Measurements from ENCODE around the gene LSMEM2. TPM values are rescaled to one million over a fixed set of nuclear protein-coding genes. Genes with fewer than 3 reads are reported as not detected.

LSMEM2 gene
- total and polyA plus RNA-seq, 2 experiments from 2014 or later, result 0.59 to 0.86 TPM

DNA sequence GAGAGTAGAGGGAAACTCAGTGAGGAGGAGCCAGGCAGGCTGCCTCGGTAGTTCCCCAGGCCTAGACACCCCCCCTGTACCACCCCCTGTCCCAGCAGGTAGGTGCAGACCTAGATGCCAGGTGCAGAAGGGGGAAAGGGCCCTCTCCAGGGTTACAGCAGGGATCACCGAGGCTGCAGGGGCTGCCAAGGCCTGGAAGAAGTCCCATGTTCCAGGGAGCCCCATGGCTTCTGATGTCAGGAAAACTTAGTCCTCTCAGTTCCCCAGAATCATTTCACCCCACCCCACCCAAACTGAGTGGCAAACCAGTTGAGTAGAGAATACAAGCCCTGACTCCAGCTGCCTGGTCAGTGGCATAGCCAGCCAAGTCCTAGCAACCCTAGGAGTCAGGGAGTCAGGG lies 17.4 kb upstream of the LSMEM2 start:
- H3K36me3 Mint-ChIP-seq (ENCODE audit: low read depth), result peaks cover 32% of the 10 kb centered on the region
- H3K27ac Mint-ChIP-seq, result no peak overlapping the region; the same call in 1 of the 2 replicates
- TF ChIP-seq EZH2phosphoT487 (IDR thresholded peaks at IDR 0.05; ENCODE audit: unreplicated experiment) (no peak), JUNB (IDR thresholded peaks at IDR 0.05; ENCODE audit: unreplicated experiment) (no peak), POLR2AphosphoS5 (IDR thresholded peaks at IDR 0.05; ENCODE audit: low read depth) (no peak), ZNF331 (CRISPR knock-in tag; IDR thresholded peaks at IDR 0.05; ENCODE audit: low read depth) (no peak), ZNF114 (CRISPR knock-in tag; IDR thresholded peaks at IDR 0.05) (no peak), EZH2 (IDR thresholded peaks at IDR 0.05; ENCODE audit: low read depth, unreplicated experiment) (no peak), CREB1 (CRISPR knock-in tag; IDR thresholded peaks at IDR 0.05; ENCODE audit: low read depth) (no peak), STAT1 (IDR thresholded peaks at IDR 0.05; ENCODE audit: unreplicated experiment) (no peak)
- TF ChIP-seq, protein P1, sequence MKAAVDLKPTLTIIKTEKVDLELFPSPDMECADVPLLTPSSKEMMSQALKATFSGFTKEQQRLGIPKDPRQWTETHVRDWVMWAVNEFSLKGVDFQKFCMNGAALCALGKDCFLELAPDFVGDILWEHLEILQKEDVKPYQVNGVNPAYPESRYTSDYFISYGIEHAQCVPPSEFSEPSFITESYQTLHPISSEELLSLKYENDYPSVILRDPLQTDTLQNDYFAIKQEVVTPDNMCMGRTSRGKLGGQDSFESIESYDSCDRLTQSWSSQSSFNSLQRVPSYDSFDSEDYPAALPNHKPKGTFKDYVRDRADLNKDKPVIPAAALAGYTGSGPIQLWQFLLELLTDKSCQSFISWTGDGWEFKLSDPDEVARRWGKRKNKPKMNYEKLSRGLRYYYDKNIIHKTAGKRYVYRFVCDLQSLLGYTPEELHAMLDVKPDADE (IDR thresholded peaks at IDR 0.05), result no peak
- TF ChIP-seq, protein P2, sequence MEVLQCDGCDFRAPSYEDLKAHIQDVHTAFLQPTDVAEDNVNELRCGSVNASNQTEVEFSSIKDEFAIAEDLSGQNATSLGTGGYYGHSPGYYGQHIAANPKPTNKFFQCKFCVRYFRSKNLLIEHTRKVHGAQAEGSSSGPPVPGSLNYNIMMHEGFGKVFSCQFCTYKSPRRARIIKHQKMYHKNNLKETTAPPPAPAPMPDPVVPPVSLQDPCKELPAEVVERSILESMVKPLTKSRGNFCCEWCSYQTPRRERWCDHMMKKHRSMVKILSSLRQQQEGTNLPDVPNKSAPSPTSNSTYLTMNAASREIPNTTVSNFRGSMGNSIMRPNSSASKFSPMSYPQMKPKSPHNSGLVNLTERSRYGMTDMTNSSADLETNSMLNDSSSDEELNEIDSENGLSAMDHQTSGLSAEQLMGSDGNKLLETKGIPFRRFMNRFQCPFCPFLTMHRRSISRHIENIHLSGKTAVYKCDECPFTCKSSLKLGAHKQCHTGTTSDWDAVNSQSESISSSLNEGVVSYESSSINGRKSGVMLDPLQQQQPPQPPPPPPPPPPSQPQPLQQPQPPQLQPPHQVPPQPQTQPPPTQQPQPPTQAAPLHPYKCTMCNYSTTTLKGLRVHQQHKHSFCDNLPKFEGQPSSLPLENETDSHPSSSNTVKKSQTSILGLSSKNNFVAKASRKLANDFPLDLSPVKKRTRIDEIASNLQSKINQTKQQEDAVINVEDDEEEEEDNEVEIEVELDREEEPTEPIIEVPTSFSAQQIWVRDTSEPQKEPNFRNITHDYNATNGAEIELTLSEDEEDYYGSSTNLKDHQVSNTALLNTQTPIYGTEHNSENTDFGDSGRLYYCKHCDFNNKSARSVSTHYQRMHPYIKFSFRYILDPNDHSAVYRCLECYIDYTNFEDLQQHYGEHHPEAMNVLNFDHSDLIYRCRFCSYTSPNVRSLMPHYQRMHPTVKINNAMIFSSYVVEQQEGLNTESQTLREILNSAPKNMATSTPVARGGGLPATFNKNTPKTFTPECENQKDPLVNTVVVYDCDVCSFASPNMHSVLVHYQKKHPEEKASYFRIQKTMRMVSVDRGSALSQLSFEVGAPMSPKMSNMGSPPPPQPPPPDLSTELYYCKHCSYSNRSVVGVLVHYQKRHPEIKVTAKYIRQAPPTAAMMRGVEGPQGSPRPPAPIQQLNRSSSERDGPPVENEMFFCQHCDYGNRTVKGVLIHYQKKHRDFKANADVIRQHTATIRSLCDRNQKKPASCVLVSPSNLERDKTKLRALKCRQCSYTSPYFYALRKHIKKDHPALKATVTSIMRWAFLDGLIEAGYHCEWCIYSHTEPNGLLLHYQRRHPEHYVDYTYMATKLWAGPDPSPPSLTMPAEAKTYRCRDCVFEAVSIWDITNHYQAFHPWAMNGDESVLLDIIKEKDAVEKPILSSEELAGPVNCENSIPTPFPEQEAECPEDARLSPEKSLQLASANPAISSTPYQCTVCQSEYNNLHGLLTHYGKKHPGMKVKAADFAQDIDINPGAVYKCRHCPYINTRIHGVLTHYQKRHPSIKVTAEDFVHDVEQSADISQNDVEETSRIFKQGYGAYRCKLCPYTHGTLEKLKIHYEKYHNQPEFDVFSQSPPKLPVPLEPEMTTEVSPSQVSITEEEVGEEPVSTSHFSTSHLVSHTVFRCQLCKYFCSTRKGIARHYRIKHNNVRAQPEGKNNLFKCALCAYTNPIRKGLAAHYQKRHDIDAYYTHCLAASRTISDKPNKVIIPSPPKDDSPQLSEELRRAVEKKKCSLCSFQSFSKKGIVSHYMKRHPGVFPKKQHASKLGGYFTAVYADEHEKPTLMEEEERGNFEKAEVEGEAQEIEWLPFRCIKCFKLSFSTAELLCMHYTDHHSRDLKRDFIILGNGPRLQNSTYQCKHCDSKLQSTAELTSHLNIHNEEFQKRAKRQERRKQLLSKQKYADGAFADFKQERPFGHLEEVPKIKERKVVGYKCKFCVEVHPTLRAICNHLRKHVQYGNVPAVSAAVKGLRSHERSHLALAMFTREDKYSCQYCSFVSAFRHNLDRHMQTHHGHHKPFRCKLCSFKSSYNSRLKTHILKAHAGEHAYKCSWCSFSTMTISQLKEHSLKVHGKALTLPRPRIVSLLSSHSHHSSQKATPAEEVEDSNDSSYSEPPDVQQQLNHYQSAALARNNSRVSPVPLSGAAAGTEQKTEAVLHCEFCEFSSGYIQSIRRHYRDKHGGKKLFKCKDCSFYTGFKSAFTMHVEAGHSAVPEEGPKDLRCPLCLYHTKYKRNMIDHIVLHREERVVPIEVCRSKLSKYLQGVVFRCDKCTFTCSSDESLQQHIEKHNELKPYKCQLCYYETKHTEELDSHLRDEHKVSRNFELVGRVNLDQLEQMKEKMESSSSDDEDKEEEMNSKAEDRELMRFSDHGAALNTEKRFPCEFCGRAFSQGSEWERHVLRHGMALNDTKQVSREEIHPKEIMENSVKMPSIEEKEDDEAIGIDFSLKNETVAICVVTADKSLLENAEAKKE (CRISPR knock-in tag; IDR thresholded peaks at IDR 0.05), result no peak
- TF ChIP-seq, protein P3, sequence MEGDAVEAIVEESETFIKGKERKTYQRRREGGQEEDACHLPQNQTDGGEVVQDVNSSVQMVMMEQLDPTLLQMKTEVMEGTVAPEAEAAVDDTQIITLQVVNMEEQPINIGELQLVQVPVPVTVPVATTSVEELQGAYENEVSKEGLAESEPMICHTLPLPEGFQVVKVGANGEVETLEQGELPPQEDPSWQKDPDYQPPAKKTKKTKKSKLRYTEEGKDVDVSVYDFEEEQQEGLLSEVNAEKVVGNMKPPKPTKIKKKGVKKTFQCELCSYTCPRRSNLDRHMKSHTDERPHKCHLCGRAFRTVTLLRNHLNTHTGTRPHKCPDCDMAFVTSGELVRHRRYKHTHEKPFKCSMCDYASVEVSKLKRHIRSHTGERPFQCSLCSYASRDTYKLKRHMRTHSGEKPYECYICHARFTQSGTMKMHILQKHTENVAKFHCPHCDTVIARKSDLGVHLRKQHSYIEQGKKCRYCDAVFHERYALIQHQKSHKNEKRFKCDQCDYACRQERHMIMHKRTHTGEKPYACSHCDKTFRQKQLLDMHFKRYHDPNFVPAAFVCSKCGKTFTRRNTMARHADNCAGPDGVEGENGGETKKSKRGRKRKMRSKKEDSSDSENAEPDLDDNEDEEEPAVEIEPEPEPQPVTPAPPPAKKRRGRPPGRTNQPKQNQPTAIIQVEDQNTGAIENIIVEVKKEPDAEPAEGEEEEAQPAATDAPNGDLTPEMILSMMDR (conservative IDR thresholded peaks at IDR 0.05; ENCODE audit: low read depth in 2 of 2), result no peak
- TF ChIP-seq, protein P4, sequence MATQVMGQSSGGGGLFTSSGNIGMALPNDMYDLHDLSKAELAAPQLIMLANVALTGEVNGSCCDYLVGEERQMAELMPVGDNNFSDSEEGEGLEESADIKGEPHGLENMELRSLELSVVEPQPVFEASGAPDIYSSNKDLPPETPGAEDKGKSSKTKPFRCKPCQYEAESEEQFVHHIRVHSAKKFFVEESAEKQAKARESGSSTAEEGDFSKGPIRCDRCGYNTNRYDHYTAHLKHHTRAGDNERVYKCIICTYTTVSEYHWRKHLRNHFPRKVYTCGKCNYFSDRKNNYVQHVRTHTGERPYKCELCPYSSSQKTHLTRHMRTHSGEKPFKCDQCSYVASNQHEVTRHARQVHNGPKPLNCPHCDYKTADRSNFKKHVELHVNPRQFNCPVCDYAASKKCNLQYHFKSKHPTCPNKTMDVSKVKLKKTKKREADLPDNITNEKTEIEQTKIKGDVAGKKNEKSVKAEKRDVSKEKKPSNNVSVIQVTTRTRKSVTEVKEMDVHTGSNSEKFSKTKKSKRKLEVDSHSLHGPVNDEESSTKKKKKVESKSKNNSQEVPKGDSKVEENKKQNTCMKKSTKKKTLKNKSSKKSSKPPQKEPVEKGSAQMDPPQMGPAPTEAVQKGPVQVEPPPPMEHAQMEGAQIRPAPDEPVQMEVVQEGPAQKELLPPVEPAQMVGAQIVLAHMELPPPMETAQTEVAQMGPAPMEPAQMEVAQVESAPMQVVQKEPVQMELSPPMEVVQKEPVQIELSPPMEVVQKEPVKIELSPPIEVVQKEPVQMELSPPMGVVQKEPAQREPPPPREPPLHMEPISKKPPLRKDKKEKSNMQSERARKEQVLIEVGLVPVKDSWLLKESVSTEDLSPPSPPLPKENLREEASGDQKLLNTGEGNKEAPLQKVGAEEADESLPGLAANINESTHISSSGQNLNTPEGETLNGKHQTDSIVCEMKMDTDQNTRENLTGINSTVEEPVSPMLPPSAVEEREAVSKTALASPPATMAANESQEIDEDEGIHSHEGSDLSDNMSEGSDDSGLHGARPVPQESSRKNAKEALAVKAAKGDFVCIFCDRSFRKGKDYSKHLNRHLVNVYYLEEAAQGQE (IDR thresholded peaks at IDR 0.05; ENCODE audit: unreplicated experiment), result no peak
- no peak overlapping the region for H2AFZ ChIP-seq
- H3K4me1 Mint-ChIP-seq, result peaks cover 46% of the 10 kb centered on the region
- H3K4me1 ChIP-seq (ENCODE audit: insufficient read depth), result peaks cover 34% of the 10 kb centered on the region
- H3K9me3 Mint-ChIP-seq, result no peaks in the 10 kb centered on the region
- H3K4me3 Mint-ChIP-seq, result peak overlapping the region; percentile 48
- ATAC-seq (no peak), DNase-seq (ENCODE audit: low spot score) (no peak)
- no peaks in the 10 kb centered on the region for H3K27me3 ChIP-seq (ENCODE audit: insufficient read depth)
- peaks cover 27% of the 10 kb centered on the region for H3K27me3 Mint-ChIP-seq (ENCODE audit: insufficient read depth, low read depth, poor library complexity)
- H3K4me2 ChIP-seq, result peak overlapping the region; percentile 83; the same call in 1 of the 2 replicates
- no peaks in the 10 kb centered on the region for H3K79me2 ChIP-seq (replicated peaks; ENCODE audit: insufficient read depth)
- no peak overlapping the region for H3K27ac ChIP-seq (ENCODE audit: low read depth)
- H4K20me1 ChIP-seq (replicated peaks; ENCODE audit: insufficient read depth), result no peaks in the 10 kb centered on the region; the same call in 1 of the 2 replicates
- no peaks in the 10 kb centered on the region for H3K9me2 ChIP-seq (ENCODE audit: insufficient read depth)
- H3K36me3 ChIP-seq (ENCODE audit: insufficient read depth), result peaks cover 10% of the 10 kb centered on the region
- peaks cover 33% of the 10 kb centered on the region for H3F3A ChIP-seq (replicated peaks; ENCODE audit: low read depth)
- H3K4me3 ChIP-seq, result no peak overlapping the region

Measured in GM23338 (cell line).